IPS DF 6.9 (cell line): ENCODE measurements around the gene CTNNAL1.

Experiments used
- DNase-seq: peaks from one replicate; pipeline ENCODE4 v3.0.0-alpha.2; 2013; ENCODE audit warnings: low read depth, low spot score
- H3K27ac ChIP-seq: one replicate; pipeline ENCODE4 v1.5.1; 2013; ENCODE audit warnings: low read length, control low read depth
- H3K27me3 ChIP-seq: 2 replicates; pipeline ENCODE4 v1.6.1; 2013; ENCODE audit warnings: mild to moderate bottlenecking, low read length; ENCODE audit not compliant: control insufficient read depth, insufficient read depth
- H3K36me3 ChIP-seq: 2 replicates; pipeline ENCODE4 v1.6.1; 2013; ENCODE audit warnings: low read length; ENCODE audit not compliant: control insufficient read depth, insufficient read depth
- H3K4me1 ChIP-seq: 2 replicates; pipeline ENCODE4 v1.6.1; 2013; ENCODE audit warnings: low read length; ENCODE audit not compliant: control insufficient read depth, insufficient read depth
- H3K4me3 ChIP-seq: 2 replicates; pipeline ENCODE4 v1.5.1; 2013; ENCODE audit warnings: mild to moderate bottlenecking, low read length
- H3K9me3 ChIP-seq: 2 replicates; pipeline ENCODE4 v1.6.1; 2013; ENCODE audit warnings: low read length, inconsistent platforms; ENCODE audit not compliant: control insufficient read depth, insufficient read depth
- WGBS: extraction: QIAGEN DNeasy Blood & Tissue Kit; methylation state at CpG from one replicate; pipeline ENCODE4 v1.1.7; 2013; ENCODE audit warnings: mixed read lengths, missing lambda C conversion rate; ENCODE audit not compliant: insufficient read length, insufficient coverage; 5-methylcytosine and 5-hydroxymethylcytosine counted together

CTNNAL1 gene

DNA sequence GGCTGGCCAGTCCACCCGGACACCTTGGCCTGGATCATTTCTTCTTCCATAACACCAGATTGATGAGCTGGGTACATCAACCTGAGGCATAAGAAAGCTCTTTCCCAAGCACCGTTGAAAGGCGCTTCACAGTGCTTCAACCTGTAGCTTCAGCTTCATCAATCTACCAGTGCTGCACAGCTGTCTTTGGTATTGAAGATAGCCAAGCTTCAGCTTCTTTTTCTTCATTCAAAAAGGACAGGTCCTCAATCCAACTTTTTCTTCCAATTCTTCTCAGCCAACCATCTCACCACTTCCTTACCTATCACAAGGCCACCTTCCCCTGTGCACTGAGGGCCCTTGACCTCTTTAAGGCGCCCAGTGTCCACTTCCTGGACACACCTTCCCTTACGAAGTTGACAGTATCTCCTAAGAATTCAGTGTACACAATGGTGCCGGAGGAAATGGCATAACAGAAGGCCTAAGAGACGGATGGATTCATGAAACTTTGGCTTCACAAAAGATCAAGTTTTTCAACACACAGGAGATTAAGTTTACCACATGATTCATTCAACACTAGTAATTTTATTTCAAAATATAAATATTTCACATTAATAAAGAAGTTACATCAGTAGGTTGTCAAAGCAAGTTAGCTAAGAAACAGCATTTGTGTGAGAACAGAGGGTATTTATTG, 1.4 kb upstream of the CTNNAL1 start:
- Histone ChIP-seq H3K4me1 (no peaks in the 10 kb centered on the region), H3K4me3 (no peak overlapping the region), H3K27ac (no peak overlapping the region), H3K36me3 (no peaks in the 10 kb centered on the region; the same call in 1 of the 2 replicates), H3K27me3 (peaks cover 2% of the 10 kb centered on the region; the same call in 1 of the 2 replicates), H3K9me3 (no peaks in the 10 kb centered on the region)
- DNase-seq: no peak
- WGBS: no CpG with 5 or more reads among the region's 7 CpGs

DNA sequence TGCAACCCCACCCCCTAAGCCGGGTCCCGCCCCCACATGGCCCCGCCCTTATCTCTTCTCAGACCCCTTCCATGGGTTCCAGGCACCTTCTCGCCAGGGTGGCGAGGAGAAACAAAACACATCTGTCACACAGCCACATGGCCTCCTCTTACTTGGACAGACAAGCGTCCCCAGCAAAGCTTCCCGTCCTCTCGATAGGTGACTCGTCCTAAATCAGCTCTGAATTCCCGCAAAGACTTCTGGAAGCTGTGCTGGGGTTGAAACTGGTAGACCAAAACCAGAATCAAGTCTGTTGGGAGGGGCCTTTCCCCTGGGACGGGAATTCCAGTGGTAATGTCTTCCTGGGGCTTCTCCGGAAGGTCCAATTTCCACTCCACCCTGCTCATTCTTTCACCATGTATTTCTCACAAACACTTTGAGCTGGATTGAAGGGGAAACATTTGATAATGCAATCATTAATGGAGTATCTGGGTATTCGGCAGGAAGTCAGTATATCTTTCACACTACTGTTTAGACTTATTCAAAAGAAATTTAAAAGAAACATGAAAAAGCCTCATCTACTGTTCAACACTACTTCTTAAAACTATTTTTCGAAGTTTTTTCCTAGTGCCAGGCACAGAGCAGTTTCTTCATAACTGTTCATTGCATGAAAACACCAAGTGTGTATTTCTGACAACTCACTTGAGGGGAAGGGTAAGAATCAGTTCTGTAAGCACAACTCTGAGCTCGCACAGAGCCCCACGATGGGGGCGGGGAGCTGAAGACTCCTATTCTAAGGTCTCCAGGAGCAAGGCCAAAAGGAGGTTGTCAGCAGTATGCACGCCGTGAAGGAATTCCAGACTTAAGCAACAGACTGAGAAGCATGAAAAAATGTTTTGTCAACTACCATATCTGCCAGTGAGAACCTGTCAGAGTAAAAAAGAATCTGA, 644 bp upstream of the CTNNAL1 start:
- Histone ChIP-seq H3K4me3 (peak overlapping the region; percentile 7; the same call in 1 of the 2 replicates), H3K27ac (no peak overlapping the region), H3K36me3 (no peaks in the 10 kb centered on the region), H3K9me3 (no peaks in the 10 kb centered on the region), H3K27me3 (peaks cover 2% of the 10 kb centered on the region; the same call in 1 of the 2 replicates), H3K4me1 (no peaks in the 10 kb centered on the region)
- DNase-seq: no peak
- no CpG with 5 or more reads among the region's 19 CpGs for WGBS

DNA sequence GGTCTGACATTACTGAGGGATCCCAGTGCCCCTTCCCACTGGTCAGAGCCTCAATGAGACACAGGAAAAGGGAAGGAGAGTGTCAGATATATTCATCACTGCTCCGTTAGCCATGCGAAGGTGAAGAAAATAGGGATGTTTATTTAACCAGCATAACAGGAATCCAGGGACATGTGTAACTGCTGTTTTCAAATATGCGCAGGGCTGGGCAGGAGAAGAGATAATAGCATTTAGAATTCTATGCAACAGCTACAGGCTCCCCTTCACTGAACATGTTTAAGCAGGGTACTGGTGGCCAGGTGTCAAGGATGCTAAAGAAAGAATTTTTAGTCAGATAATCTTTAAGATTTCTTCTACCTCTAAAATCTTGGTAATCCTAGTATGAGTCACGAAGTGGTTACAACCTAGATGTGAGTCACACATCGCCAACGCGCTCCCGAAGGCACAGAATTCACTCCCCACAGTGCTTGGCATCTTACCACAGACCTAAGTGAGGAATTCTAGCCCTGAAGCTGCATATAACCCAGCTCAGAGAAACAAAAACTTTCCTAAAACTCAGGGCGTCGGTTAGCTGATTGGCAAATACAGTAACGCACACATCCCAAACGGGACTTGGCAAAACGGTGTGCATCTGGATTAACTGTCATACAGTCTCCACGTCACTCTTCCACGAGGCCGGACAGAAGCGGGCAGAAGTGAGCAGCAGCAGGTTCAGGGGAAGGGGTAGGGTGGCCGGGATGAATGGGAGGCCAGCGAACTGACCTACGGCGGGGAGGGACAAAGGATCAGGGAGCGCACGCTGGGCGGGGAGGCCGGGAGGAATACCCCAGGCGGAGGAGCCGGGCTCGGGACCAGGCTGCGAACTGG, 1.1 kb downstream of the CTNNAL1 start:
- no peaks in the 10 kb centered on the region for H3K4me1 ChIP-seq
- no CpG with 5 or more reads among the region's 29 CpGs for WGBS
- no peaks in the 10 kb centered on the region for H3K9me3 ChIP-seq
- peak overlapping the region; percentile 80; the same call in 1 of the 2 replicates for H3K4me3 ChIP-seq
- peak; percentile 7 for DNase-seq
- peaks cover 2% of the 10 kb centered on the region; the same call in 1 of the 2 replicates for H3K27me3 ChIP-seq
- H3K27ac ChIP-seq: no peak overlapping the region
- no peaks in the 10 kb centered on the region for H3K36me3 ChIP-seq

DNA sequence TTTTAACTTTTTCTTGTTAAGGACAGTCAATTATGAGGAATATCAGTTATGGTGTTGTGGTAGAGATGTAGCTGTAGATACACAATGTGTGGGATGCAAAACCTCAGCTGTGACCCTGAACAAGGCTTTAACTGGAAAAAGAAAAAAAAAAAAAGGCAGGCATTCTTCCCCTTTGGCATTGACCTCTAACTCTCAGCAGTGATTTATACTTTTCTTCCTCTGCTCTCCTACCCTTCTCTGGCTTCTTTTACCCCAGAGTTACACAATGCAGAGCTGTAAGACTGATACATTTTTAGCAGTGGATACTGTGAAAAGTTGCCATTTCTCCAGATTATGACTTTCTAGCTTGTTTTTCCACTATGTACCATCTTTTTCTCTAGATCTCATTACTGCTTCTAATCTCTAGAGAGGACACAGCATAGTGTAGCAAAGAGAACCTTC, 2.0 kb downstream of the CTNNAL1 start:
- no peaks in the 10 kb centered on the region for H3K36me3 ChIP-seq
- DNase-seq: no peak
- H3K27ac ChIP-seq: no peak overlapping the region
- H3K9me3 ChIP-seq: no peaks in the 10 kb centered on the region; the same call in 1 of the 2 replicates
- no peaks in the 10 kb centered on the region; the same call in 1 of the 2 replicates for H3K4me1 ChIP-seq
- no peak overlapping the region for H3K4me3 ChIP-seq
- peaks cover 2% of the 10 kb centered on the region; the same call in 1 of the 2 replicates for H3K27me3 ChIP-seq

DNA sequence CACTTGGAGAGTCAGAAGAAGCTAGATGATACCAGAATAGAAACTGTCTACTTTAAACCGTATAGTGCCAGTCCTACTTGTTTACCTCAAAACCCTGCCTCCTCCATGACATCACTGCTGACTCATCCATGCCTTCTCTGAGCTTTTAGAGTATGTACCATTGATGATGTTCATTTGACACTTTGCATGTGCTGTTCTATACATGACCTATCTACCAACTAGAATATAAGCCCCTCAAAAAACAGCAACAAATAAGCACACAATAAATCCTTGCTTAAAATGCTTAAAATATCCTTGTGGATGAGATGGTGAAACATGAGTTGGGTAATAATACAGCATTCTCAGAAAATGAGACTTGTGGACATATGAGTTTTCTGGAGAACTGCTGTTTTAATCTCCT, 2.6 kb downstream of the CTNNAL1 start:
- H3K4me1 ChIP-seq: no peaks in the 10 kb centered on the region; the same call in 1 of the 2 replicates
- no peak overlapping the region for H3K4me3 ChIP-seq
- no peak overlapping the region for H3K27ac ChIP-seq
- H3K27me3 ChIP-seq: peaks cover 2% of the 10 kb centered on the region; the same call in 1 of the 2 replicates
- DNase-seq: no peak
- no CpG with 5 or more reads among the region's 1 CpG for WGBS
- H3K36me3 ChIP-seq: no peaks in the 10 kb centered on the region
- no peaks in the 10 kb centered on the region; the same call in 1 of the 2 replicates for H3K9me3 ChIP-seq

DNA sequence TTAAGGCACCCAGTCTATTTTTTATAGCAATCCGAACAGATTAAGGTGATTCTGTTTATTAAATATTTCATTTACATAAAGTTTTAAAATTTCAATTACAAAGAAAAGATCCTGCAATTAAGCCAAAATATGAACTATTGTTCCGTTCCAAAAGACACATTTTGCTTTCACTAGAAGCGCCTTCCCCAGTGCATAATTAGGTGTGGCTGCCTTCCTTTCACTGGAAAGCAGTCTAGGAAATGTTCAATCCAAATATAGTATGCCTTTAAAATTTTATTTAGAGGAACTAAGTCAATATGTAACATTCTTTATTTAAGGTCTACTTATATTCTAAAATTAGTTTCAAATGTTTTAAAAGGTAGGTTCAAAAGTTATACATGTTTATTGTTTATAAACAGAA, 7.6 kb downstream of the CTNNAL1 start:
- H3K27me3 ChIP-seq: no peaks in the 10 kb centered on the region
- WGBS: no CpG with 5 or more reads among the region's 3 CpGs
- H3K27ac ChIP-seq: no peak overlapping the region
- no peak for DNase-seq
- H3K36me3 ChIP-seq: no peaks in the 10 kb centered on the region
- H3K4me3 ChIP-seq: no peak overlapping the region
- no peaks in the 10 kb centered on the region; the same call in 1 of the 2 replicates for H3K4me1 ChIP-seq
- peaks cover 2% of the 10 kb centered on the region; the same call in 1 of the 2 replicates for H3K9me3 ChIP-seq

DNA sequence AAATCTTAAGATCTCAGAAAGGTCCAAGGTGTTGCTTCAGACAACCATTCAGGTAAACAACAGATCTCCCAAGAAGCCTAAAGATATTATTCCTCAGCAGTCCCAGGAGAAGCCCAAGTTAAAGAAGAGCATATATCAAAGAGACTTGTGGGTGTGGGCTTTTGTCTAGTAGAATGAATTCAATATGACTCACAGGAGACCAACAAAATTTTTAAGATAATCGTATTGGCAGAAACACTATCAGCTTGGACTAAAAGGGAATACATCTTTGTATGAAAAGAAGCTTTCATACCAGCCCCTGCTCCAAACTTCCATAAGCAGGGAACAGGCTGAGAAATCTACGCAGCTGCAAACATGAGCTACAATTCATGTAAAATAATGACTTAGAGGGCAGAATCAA, 10.2 kb downstream of the CTNNAL1 start:
- Histone ChIP-seq H3K9me3 (peaks cover 2% of the 10 kb centered on the region; the same call in 1 of the 2 replicates), H3K4me3 (no peak overlapping the region), H3K36me3 (no peaks in the 10 kb centered on the region), H3K27me3 (no peaks in the 10 kb centered on the region), H3K27ac (no peak overlapping the region), H3K4me1 (no peaks in the 10 kb centered on the region; the same call in 1 of the 2 replicates)
- no peak for DNase-seq
- WGBS: no CpG with 5 or more reads among the region's 2 CpGs

DNA sequence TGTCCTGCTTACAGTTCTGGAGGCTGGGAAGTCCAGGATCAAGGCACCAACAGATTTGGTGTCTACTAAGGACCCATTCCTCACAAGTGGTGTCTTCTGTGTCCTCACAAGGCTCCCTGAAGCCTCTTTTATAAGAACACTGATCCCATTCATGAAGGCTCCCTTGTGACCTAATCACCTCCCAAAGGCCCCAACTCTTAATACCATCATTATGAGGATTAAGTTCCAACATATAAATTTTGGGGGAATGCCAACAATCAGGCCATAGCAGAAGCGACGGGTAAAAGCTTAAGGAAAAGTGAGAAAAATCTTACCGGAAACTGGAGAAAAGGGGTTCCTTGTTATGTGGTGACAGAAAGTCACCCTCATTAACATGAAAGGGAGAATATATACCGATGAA, 11.2 kb downstream of the CTNNAL1 start:
- H3K27ac ChIP-seq: no peak overlapping the region
- DNase-seq: no peak
- WGBS: no CpG with 5 or more reads among the region's 4 CpGs
- H3K9me3 ChIP-seq: peaks cover 2% of the 10 kb centered on the region; the same call in 1 of the 2 replicates
- H3K36me3 ChIP-seq: no peaks in the 10 kb centered on the region
- no peak overlapping the region for H3K4me3 ChIP-seq
- no peaks in the 10 kb centered on the region; the same call in 1 of the 2 replicates for H3K4me1 ChIP-seq
- H3K27me3 ChIP-seq: no peaks in the 10 kb centered on the region

DNA sequence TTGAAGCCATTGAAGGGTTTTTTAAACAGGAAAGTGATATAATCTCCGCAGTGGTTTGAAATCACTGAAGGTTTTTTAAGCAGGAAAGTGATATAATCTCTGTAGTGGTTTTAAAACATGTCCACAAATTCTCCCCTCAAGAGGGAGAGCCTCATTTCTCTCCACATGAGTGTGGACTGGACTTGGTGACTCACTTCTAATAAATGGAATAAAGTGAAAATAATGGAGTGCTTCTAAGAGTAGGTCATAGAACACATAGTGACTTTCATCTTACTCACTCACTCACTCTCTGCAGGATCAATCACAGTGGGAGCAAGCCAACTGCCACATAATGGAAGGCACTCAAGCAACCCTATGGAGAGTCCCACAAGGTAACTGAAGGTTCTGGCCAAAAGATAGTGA, 12.0 kb downstream of the CTNNAL1 start:
- H3K4me3 ChIP-seq: no peak overlapping the region
- H3K4me1 ChIP-seq: no peaks in the 10 kb centered on the region
- DNase-seq: no peak
- 0 out of 2 replicates have a peak, but pooled peaks cover 2% of the 10 kb centered on the region for H3K9me3 ChIP-seq
- no CpG with 5 or more reads among the region's 1 CpG for WGBS
- no peaks in the 10 kb centered on the region for H3K27me3 ChIP-seq
- no peak overlapping the region for H3K27ac ChIP-seq
- no peaks in the 10 kb centered on the region for H3K36me3 ChIP-seq

DNA sequence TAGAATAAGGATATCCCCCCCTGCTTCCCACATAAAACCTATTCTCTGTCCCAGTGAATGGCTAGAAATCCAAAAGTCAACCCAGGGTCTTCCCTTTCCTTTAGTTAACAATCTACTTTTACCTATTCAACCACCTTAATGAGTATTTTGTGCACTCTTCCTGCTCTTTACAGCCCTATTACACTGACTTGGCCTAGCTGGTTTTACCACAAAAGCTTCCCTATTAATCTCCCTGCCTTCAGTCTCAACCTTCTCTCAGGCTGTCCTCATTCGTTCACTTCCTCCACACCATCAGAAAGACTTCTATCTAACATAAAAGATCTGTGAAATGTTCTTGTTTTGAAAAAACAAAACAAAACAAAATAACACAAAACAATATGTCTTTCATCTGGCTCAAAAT, 16.2 kb downstream of the CTNNAL1 start:
- H3K27ac ChIP-seq: no peak overlapping the region
- H3K9me3 ChIP-seq: no peaks in the 10 kb centered on the region
- H3K36me3 ChIP-seq: no peaks in the 10 kb centered on the region
- H3K4me1 ChIP-seq: no peaks in the 10 kb centered on the region
- H3K27me3 ChIP-seq: no peaks in the 10 kb centered on the region
- no peak overlapping the region for H3K4me3 ChIP-seq
- no CpG with 5 or more reads among the region's 1 CpG for WGBS
- DNase-seq: no peak
